NCI-H146 treated with DMSO at 0.1 percent for 48 hours (cell line): Measurements from ENCODE around the gene SNX24.
"Not testable (repeated sequence)": the region's sequence is repeated elsewhere in the genome, so short reads cannot be mapped to it uniquely, and the experiment has no call there.

Source experiments
- DNase-seq: peaks from one replicate; lab custom pipeline; 2025; ENCODE audit not compliant: unreplicated experiment; lab: John Stamatoyannopoulos, UW

Gene SNX24

GRCh38 chr5:122845229-122846050 lies at the start of gene SNX24:
Gene SNX24, plus strand, starts transcription at chr5:122845613. Its CDS starts 21 bp downstream, at chr5:122845634.
- no peak for DNase-seq

GRCh38 chr5:122805481-122805880 lies 39.9 kb upstream of the SNX24 start:
- no peak for DNase-seq

GRCh38 chr5:122810405-122810804 lies 35.0 kb upstream of the SNX24 start:
- no peak for DNase-seq

- DNase-seq = no peak
These were observed 30.1 kb upstream of the SNX24 start for GRCh38 chr5:122815218-122815767.

GRCh38 chr5:122816756-122817155 lies 28.7 kb upstream of the SNX24 start:
- no peak for DNase-seq

- no peak for DNase-seq
These were observed 13.4 kb upstream of the SNX24 start for GRCh38 chr5:122831984-122832383.

- DNase-seq = no peak
These were observed 9.7 kb upstream of the SNX24 start for GRCh38 chr5:122835681-122836080.

GRCh38 chr5:122836947-122837346 lies 8.5 kb upstream of the SNX24 start:
- DNase-seq = no peak

- no peak for DNase-seq
These were observed 5.7 kb upstream of the SNX24 start for GRCh38 chr5:122839731-122840130.

- no peak for DNase-seq
These were observed 3.3 kb upstream of the SNX24 start for GRCh38 chr5:122842016-122842580.

GRCh38 chr5:122844136-122844909 lies 1.1 kb upstream of the SNX24 start:
- DNase-seq = no peak

- DNase-seq = no peak
These were observed 544 bp upstream of the SNX24 start for GRCh38 chr5:122844910-122845228.

GRCh38 chr5:122846051-122846550 lies 688 bp downstream of the SNX24 start:
- DNase-seq = no peak

- no peak for DNase-seq
These were observed 2.3 kb downstream of the SNX24 start for GRCh38 chr5:122847687-122848081.

GRCh38 chr5:122849771-122850170 lies 4.4 kb downstream of the SNX24 start:
- no peak for DNase-seq

- DNase-seq = not testable (repeated sequence)
These were observed 12.1 kb downstream of the SNX24 start for GRCh38 chr5:122857538-122857937.

- no peak for DNase-seq
These were observed 13.0 kb downstream of the SNX24 start for GRCh38 chr5:122858451-122858850.

GRCh38 chr5:122863240-122863639 lies 17.8 kb downstream of the SNX24 start:
- no peak for DNase-seq

- DNase-seq = no peak
These were observed 18.3 kb downstream of the SNX24 start for GRCh38 chr5:122863721-122864120.

- no peak for DNase-seq
These were observed 19.0 kb downstream of the SNX24 start for GRCh38 chr5:122864400-122864799.

GRCh38 chr5:122864842-122865241 lies 19.4 kb downstream of the SNX24 start:
- DNase-seq = no peak
